DMS79 treated with DMSO at 0.1 percent for 48 hours (cell line): ENCODE data around the gene ADCY9.
A peak's percentile ranks its signal among the peaks of the same experiment; 100 is the strongest.

Source experiments
- DNase-seq: peaks from one replicate; lab custom pipeline; 2025; lab: John Stamatoyannopoulos, UW

Gene ADCY9

GRCh38 chr16:4123616-4124300, 7.5 kb upstream of the ADCY9 start:
- DNase-seq = no peak

GRCh38 chr16:4120176-4120575, 3.9 kb upstream of the ADCY9 start:
- DNase-seq = no peak

GRCh38 chr16:4117250-4117578, 972 bp upstream of the ADCY9 start:
- DNase-seq = no peak

- DNase-seq = no peak
Measured at GRCh38 chr16:4115949-4116318, 308 bp downstream of the ADCY9 start.

- DNase-seq = peak; percentile 38
Measured at GRCh38 chr16:4115209-4115948, 863 bp downstream of the ADCY9 start.

- peak; percentile 31 for DNase-seq
Measured at GRCh38 chr16:4114257-4115208, 1.7 kb downstream of the ADCY9 start.

GRCh38 chr16:4113358-4114256, 2.6 kb downstream of the ADCY9 start:
- peak; percentile 20 for DNase-seq

- peak; percentile 22 for DNase-seq
Measured at GRCh38 chr16:4111748-4112696, 4.2 kb downstream of the ADCY9 start.

GRCh38 chr16:4110680-4111079, 5.6 kb downstream of the ADCY9 start:
- DNase-seq = no peak

- no peak for DNase-seq
Measured at GRCh38 chr16:4110065-4110464, 6.2 kb downstream of the ADCY9 start.

- no peak for DNase-seq
Measured at GRCh38 chr16:4109250-4109736, 6.9 kb downstream of the ADCY9 start.

- no peak for DNase-seq
Measured at GRCh38 chr16:4106516-4106915, 9.7 kb downstream of the ADCY9 start.

- no peak for DNase-seq
Measured at GRCh38 chr16:4105848-4106247, 10.4 kb downstream of the ADCY9 start.

GRCh38 chr16:4103745-4104144, 12.5 kb downstream of the ADCY9 start:
- DNase-seq = no peak

- DNase-seq = no peak
Measured at GRCh38 chr16:4101421-4102219, 14.6 kb downstream of the ADCY9 start.

GRCh38 chr16:4098501-4098900, 17.7 kb downstream of the ADCY9 start:
- DNase-seq = no peak

- DNase-seq = no peak
Measured at GRCh38 chr16:4097826-4098240, 18.4 kb downstream of the ADCY9 start.

GRCh38 chr16:4096509-4096908, 19.7 kb downstream of the ADCY9 start:
- DNase-seq = no peak

GRCh38 chr16:4094127-4094773, 22.0 kb downstream of the ADCY9 start:
- no peak for DNase-seq
